GM18526 (cell line): Measurements from ENCODE around the gene MAVS.

Source experiments
- POLR2A ChIP-seq: IDR thresholded peaks from 3 replicates; pipeline ENCODE4 v1.6.1; 2011; ENCODE audit not compliant: insufficient read length; ENCODE audit errors: extremely low read depth

MAVS gene

DNA sequence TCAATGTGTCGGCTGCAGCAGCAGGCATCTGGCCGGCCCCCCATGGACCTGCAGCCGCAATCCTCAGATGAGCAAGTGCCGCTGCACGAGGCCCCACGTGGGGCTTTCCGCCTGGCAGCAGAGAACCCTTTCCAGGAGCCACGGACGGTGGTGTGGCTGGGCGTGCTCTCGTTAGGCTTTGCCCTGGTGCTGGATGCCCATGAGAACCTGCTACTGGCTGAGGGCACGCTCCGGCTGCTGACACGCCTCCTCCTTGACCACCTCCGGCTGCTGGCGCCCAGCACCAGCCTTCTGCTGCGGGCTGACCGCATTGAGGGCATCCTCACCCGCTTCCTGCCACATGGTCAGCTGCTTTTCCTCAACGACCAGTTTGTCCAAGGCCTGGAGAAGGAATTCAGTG lies 22.8 kb upstream of the MAVS start:
- TF ChIP-seq POLR2A = no peak

DNA sequence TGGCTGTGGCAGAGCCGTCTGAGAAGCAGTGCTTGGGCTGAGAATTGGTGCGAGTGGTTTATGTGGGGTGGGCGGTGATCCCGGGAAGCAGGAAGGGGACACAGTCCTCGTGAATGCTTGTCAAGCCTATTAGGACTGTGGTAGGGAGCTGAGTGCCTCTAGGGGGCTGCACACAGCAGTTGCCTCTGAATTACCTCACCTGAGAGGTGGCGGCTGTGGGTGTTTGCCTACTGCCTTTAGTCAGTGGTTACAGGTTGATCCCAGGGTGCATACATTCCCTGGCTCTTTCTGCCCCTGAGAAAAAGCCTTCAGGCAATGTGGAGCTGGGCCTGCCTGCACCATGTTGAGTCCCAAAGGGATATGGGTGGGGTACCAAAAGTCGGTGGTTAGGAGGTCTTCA lies 21.1 kb upstream of the MAVS start:
- TF ChIP-seq POLR2A = no peak

DNA sequence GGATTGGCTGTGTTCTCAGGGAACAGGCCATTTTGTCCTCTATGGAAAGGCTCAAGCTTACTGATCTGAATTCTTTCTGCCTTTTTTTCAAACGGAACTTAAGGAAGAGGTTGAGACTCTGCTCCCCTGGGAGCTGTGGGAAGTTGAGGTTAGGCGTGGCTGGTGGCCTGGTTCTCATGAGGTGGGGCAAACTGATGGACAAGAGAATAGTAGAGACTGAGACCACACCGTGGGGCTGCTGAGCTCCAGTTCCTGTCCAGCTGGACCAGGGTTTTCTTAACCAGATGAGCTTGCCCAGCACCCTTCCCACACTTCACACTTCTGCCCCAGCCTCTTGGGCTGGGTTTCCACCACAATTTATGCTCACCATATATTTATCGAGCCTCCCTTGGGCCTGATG lies 20.2 kb upstream of the MAVS start:
- no peak for TF ChIP-seq POLR2A

DNA sequence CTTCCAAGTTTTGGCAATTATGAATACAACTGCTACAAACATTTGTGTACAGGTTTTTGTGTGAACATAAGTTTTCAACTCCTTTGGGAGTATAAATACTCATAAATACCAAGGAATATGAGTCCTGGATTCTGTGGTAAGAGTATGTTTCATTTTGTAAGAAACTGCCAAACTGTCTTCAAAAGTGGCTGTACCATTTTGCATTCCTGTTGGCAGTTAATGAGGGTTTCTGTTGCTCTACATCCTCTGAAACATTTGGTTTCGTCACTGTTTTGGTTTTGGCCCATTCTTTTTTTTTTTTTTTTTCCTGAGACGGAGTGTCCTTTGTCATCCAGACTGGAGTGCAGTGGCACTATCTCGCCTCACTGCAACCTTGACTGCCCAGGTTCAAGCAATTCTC lies 17.8 kb upstream of the MAVS start:
- TF ChIP-seq POLR2A = no peak

DNA sequence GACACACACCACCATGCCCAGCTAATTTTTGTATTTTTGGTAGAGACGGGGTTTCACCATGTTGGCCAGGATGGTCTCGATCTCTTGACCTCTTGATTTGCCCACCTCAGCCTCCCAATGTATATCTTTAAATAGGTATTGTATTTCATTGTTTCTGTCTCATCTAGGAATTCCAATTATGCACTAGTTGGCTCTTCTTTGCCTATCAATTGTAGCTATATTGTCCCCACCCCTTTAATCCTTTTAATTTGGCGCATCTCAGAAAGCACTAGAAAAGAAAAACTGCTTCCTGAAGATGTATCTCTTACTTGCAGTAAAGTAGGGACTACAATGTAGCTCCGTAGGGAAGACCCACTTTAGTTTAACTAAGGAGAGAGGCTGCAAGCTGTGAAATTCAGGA lies 10.5 kb upstream of the MAVS start:
- no peak for TF ChIP-seq POLR2A

DNA sequence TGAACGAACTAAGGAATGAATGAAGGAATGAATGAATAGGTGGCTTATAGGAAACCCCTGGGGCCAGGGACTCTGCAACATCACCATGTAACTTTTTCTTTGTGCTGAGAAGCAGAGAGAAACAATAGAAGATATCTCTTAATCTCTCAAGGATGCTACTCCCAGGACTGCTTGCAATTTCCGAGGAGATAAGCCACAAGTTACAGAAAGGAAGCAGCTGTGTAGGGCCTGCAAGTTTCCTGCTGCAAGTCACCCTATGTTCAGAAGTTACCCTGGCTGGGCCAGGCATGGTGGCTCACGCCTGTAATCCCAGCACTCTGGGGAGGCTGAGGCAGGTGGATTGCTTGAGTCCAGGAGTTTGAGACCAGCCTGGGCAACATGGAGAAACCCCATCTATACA lies 7.3 kb upstream of the MAVS start:
- TF ChIP-seq POLR2A = no peak

DNA sequence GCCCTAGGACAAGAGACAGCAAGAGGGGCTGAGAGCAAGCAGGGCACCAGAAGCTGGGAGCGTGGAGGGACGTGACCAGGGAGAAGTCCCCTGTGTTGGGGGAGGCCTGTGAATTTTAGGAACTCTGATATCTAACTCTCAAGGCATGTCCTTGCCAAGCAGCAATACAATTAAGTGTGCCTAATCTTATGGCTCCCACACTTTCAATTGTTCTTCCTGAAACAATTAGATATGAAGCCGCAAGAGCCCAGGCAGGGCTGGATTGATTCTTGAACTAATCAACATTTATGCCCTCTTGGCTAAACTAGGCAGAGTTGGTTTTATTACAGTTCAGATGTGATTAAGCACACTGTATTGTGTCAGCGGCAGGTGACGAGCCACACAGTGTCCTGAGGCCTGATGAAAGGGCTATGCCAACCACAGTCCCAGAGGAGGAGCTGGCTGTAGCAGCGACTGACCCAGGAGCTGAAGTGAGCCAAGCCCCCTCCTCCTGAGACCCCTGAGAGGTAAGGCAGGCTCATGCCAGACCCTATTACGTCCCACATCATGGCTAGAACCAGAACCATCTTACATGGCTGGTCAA lies 4.2 kb upstream of the MAVS start:
- TF ChIP-seq POLR2A = no peak

DNA sequence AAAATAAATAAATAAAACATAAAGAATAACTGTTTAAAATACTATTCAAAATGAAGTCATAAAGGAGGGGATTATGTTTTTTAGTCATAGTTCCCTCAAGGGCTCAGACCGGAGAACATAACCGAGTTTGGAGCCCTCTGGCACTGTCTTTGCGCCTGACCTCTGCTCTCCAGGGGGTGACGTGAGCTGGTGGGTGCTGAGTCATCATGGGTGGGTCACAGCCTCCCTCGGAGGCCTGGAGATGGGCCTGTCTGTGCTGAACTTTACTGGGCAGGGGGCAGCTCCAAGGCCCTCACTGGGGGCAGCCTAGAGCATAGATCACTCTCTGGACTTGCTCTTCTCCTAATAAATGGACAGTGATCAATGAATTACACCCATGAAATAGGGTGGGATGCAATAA lies 3.1 kb upstream of the MAVS start:
- TF ChIP-seq POLR2A = no peak

DNA sequence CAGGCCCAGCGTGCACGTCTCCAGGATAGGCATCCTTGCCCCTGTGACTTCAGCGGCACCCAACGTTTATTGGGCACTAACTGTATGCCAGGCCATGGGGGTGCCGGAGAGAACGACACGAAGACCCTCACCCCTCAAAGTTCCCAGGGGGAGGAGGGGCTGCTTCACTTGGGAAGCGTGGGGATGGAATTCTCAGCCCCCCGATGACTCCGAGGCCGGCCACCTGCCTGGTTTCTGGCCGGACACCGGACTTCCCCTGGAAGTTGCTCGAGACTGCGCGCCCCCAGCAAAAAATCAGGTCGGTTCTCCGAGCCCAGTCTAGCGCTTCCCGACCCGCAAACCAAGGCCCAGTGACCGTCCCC lies 275 bp upstream of the MAVS start:
- no peak for TF ChIP-seq POLR2A

DNA sequence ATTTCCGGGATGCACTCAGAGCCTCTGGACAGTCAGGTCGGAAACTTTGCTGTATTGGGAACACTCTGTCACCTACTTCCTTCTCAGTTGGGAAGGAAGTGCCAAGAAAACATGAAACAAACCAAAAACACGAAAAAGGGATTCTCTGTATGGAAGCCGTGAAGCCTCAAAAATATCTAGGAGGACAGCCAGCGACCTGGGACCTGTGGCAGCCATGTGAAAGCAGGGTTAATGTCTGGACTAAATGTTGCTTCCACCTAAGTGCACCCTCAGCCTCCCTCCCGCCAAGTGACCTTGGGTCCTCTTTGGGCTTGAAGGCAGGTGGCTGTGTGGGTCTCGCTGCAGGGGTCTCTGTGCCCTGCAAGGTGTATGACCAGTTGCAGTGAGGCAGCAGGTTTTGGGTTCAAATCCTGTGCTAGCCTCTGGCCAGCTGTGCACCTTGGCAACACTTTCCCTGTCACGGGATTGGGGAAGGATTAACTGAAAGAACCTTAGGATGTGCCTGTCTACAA lies 851 bp downstream of the MAVS start:
- TF ChIP-seq POLR2A = no peak

DNA sequence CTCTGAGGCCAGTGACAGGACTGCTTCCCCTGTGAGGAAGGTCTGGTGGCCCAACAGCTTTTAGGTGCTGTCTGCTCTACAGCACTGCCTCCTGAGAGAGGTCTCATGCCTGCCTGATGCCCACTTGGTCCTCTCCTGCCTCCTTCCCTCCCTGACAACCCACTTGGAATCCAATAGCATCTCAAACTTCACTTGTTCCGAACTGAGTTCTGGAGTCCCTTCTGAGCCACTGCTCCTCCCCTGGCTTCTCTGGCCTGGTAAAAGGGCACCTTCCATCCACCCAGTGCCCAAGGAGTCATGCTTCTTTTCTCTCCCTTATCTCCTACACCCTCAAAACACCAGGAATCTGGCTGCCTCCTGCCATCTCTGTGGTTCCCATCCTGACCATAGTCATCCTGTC lies 1.9 kb downstream of the MAVS start:
- TF ChIP-seq POLR2A = no peak

DNA sequence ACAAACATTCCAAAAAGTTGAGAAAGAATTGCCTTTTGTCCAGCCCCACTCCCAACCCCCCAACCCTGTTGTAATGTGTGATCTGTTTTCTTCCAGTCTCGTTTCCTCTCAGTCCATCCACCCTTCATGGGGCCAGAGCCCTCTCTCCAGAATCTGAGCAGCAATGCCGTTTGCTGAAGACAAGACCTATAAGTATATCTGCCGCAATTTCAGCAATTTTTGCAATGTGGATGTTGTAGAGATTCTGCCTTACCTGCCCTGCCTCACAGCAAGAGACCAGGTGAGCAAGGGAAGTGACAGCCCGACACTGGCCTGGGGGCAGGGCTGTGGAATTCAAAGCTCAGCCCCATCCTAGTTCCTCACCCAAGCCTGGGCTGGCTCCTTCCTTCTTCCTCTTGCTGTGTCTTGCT lies 7.8 kb downstream of the MAVS start:
- no peak for TF ChIP-seq POLR2A

DNA sequence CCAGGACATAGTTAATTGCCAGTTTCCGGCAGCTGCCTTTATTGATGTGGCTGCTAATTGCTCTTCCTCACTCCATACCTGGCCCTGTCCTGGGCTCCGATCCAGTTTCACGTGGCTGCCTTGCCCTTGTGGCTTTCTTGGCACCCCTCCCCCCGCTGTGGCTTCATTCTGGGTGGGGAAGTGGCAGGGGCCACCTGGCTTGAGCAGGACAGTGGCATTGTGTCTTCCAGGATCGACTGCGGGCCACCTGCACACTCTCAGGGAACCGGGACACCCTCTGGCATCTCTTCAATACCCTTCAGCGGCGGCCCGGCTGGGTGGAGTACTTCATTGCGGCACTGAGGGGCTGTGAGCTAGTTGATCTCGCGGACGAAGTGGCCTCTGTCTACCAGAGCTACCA lies 10.8 kb downstream of the MAVS start:
- TF ChIP-seq POLR2A = no peak

DNA sequence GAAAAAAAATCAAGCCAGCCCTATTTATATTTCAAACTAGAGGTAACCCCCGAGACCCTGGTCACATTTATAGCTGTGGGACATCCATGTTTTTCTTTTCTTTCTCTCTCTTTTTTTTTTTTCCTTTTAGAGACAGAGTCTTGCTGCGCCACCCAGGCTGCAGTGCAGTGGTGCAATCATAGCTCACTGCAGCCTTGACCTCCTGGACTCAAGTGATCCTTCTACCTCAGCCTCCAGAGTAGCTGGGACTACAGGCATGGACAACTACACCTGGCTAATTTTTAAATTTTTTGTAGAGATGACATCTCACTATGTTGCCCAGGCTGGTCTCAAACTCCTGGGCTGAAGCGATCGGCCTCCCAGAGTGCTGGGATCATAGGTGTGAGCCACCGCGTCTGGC lies 12.1 kb downstream of the MAVS start:
- TF ChIP-seq POLR2A = no peak

DNA sequence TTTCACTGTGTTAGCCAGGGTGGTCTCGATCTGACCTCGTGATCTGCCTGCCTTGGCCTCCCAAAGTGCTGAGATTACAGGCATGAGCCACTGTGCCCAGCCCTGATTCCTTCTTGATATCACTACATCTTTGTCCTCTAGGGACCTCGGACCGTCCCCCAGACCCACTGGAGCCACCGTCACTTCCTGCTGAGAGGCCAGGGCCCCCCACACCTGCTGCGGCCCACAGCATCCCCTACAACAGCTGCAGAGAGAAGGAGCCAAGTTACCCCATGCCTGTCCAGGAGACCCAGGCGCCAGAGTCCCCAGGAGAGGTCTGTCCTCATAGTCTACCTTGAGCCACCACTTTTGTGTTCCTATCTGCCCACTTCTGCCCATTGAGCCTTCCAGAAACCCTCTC lies 14.6 kb downstream of the MAVS start:
- TF ChIP-seq POLR2A = no peak

DNA sequence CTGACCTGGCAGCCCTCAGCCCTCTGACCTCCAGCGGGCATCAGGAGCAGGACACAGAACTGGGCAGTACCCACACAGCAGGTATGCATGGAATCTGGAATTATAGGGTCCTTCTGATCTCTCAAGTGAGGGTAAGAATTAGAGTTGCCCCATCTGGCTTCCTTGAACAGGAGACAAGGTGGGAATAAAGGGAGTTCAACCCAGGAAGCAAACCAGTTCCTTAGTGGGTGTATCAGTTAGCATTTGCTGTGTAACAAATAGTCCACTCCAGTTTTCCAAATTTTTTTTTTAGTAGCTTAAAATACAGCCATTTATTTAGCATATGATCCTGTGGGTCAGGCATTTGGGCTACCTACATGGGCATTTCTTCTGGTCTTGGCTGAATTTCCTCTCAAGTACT lies 15.7 kb downstream of the MAVS start:
- no peak for TF ChIP-seq POLR2A

DNA sequence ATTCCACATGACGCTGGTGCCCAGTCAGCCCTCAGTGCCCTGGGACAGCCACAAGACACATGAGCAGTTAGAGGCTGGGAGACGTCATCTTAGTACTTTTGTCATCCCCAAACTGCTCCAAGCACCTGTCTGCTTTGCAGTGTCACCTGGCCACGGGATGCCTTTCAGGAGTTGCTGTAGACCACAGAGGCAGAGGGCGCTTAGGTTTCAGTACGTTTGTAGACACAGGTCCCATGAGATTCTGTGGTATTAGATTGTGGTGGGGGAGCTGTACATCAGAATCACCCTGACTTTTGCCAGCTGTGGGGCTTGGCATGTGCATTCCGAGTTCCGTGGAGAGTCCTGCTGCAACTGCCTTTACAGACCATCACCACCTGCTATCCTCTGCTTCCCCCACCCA lies 16.7 kb downstream of the MAVS start:
- no peak for TF ChIP-seq POLR2A

DNA sequence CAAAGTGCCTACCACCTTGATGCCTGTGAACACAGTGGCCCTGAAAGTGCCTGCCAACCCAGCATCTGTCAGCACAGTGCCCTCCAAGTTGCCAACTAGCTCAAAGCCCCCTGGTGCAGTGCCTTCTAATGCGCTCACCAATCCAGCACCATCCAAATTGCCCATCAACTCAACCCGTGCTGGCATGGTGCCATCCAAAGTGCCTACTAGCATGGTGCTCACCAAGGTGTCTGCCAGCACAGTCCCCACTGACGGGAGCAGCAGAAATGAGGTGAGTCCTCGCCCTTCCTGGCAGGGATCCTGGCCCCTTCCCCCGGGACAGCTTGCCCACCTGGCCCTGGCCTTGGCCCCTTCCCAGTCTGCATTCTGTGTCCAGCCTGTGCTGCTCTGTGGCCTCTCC lies 17.9 kb downstream of the MAVS start:
- no peak for TF ChIP-seq POLR2A
